ENCODE results near the gene WDR26. TPM values are rescaled to one million over a fixed set of nuclear protein-coding genes. Genes with fewer than 3 reads are reported as not detected.

Gene WDR26
- total and polyA plus RNA-seq, 9 of the 15 experiments (the other 6 are each of a cell fraction or from before 2014, with no cell fraction given): 11.5 to 66.0 (median 39.8) TPM

DNA sequence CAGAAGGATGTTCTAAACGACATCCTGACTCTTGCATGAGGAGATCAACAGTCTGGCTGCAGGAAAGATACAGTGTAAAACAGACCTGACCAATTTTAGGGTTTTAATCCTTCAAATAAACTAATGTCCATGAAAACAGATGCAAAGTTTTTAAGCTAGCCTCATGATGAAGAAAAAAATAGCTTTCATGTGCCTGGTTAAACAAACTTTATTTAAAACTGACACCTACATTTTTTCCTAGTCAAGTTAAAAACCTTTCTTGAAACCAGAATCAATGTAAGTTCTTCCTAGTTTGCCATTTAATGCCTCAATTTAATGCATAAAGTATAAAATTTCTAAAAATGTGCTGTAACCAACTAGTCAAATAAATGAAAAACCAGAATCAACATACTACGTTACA, 2.9 kb downstream of the WDR26 start:
- H3K79me2 ChIP-seq (ENCODE audit: control insufficient read depth, insufficient read depth, low read length): peaks cover 94% of the 10 kb centered on the region
- DNase-seq (ENCODE audit: extremely low read depth in 1 of 4, low spot score in 3 of 4): no peak
- peak overlapping the region; percentile 77 for H3K4me3 ChIP-seq
- TF ChIP-seq KAT7 (CRISPR knock-in tag; IDR thresholded peaks at IDR 0.05; ENCODE audit: borderline replicate concordance): peak; percentile 39; the same call in 1 of the 2 replicates
- TF ChIP-seq ZNF384 (IDR thresholded peaks at IDR 0.05; ENCODE audit: low read depth, low read length): 0 out of 2 replicates have a peak, but pooled peaks have one; percentile 14
- no peak for TF ChIP-seq ETV6 (IDR thresholded peaks at IDR 0.05; ENCODE audit: borderline replicate concordance in 1 of 2, low read depth in 2 of 2, low read length in 1 of 2)
- no peak for TF ChIP-seq ETV6 (CRISPR knock-in tag; IDR thresholded peaks at IDR 0.05; ENCODE audit: borderline replicate concordance)
- TF ChIP-seq, protein P1, sequence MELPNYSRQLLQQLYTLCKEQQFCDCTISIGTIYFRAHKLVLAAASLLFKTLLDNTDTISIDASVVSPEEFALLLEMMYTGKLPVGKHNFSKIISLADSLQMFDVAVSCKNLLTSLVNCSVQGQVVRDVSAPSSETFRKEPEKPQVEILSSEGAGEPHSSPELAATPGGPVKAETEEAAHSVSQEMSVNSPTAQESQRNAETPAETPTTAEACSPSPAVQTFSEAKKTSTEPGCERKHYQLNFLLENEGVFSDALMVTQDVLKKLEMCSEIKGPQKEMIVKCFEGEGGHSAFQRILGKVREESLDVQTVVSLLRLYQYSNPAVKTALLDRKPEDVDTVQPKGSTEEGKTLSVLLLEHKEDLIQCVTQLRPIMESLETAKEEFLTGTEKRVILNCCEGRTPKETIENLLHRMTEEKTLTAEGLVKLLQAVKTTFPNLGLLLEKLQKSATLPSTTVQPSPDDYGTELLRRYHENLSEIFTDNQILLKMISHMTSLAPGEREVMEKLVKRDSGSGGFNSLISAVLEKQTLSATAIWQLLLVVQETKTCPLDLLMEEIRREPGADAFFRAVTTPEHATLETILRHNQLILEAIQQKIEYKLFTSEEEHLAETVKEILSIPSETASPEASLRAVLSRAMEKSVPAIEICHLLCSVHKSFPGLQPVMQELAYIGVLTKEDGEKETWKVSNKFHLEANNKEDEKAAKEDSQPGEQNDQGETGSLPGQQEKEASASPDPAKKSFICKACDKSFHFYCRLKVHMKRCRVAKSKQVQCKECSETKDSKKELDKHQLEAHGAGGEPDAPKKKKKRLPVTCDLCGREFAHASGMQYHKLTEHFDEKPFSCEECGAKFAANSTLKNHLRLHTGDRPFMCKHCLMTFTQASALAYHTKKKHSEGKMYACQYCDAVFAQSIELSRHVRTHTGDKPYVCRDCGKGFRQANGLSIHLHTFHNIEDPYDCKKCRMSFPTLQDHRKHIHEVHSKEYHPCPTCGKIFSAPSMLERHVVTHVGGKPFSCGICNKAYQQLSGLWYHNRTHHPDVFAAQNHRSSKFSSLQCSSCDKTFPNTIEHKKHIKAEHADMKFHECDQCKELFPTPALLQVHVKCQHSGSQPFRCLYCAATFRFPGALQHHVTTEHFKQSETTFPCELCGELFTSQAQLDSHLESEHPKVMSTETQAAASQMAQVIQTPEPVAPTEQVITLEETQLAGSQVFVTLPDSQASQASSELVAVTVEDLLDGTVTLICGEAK (IDR thresholded peaks at IDR 0.05): peak; percentile 93
- TF ChIP-seq, protein P1 (CRISPR knock-in tag; IDR thresholded peaks at IDR 0.05): peak; percentile 60
- peak; percentile 29; the same call in 1 of the 2 replicates for TF ChIP-seq RBFOX2 (IDR thresholded peaks at IDR 0.05; ENCODE audit: low read depth, low read length)
- H3K27ac ChIP-seq (ENCODE audit: extremely low read depth, low read depth, low read length): peak overlapping the region; percentile 80
- in situ Hi-C loops (cut with MboI) (no loop called here), intact Hi-C loops (cut with micrococcal nuclease) (loop anchor here (2.0 kb wide), 1 partner anchor 25 kb away; no protein-coding TSS in a partner anchor)
- peaks cover 36% of the 10 kb centered on the region for H3K36me3 ChIP-seq (ENCODE audit: control insufficient read depth, insufficient read depth, low read length)
- FAIRE-seq: no peak
- ChIA-PET POLR2A (interaction anchor here (0.7 to 4.4 kb wide), 14 partner anchors 8 to 1575 kb away, joined by 3 to 45 read pairs (median 4); no protein-coding TSS in a partner anchor), CTCF (ENCODE audit: low intra/inter-chr PET ratio) (no interaction called here)
- H3K9ac ChIP-seq (ENCODE audit: insufficient read depth in 1 of 2, low read depth in 2 of 2, low read length in 2 of 2): peak overlapping the region in 1 of 2 experiments; percentile 68; a peak in 3 of 4 replicates
- H3K9me3 ChIP-seq (replicated peaks; ENCODE audit: control insufficient read depth, insufficient read depth, low read depth, low read length): no peaks in the 10 kb centered on the region
- no peaks in the 10 kb centered on the region for H3K9me1 ChIP-seq (ENCODE audit: control insufficient read depth, insufficient read depth, low read length)
- peaks cover 12 to 29% of the 10 kb centered on the region in 2 experiments for H3K4me1 ChIP-seq (replicated peaks in 1 of 2; ENCODE audit: control insufficient read depth in 2 of 2, insufficient read depth in 2 of 2, low read length in 2 of 2)
- H2AFZ ChIP-seq (ENCODE audit: low read depth, low read length): no peak overlapping the region
- BruUV-seq (replicated peaks): no TSS peak
- peak; percentile 6; the same call in 2 of the 3 replicates for ATAC-seq
- WGBS (ENCODE audit: insufficient coverage, low coverage, missing lambda C conversion rate): 7% methylated on average over 2 of the region's 2 CpGs
- peaks cover 17% of the 10 kb centered on the region for H4K20me1 ChIP-seq (replicated peaks; ENCODE audit: control insufficient read depth, insufficient read depth, low read length)
- H3K4me2 ChIP-seq (ENCODE audit: insufficient read depth, low read length): peak overlapping the region; percentile 96
- no peaks in the 10 kb centered on the region for H3K27me3 ChIP-seq (ENCODE audit: control insufficient read depth in 2 of 2, insufficient read depth in 2 of 2, low read length in 2 of 2)

Measured in K562 (cell line).